ENCODE measurements around the gene TGIF2.
A peak's percentile ranks its signal among the peaks of the same experiment; 100 is the strongest.
"Not testable (repeated sequence)": the region's sequence is repeated elsewhere in the genome, so short reads cannot be mapped to it uniquely, and the experiment has no call there.

Gene TGIF2

GRCh38 chr20:36547186-36548005, 26.0 kb upstream of the TGIF2 start:
- DNase-seq = no peak

- DNase-seq = peak in 1 of 2 donors; percentile 6
Observed at GRCh38 chr20:36548006-36548315, 25.4 kb upstream of the TGIF2 start.

DNA sequence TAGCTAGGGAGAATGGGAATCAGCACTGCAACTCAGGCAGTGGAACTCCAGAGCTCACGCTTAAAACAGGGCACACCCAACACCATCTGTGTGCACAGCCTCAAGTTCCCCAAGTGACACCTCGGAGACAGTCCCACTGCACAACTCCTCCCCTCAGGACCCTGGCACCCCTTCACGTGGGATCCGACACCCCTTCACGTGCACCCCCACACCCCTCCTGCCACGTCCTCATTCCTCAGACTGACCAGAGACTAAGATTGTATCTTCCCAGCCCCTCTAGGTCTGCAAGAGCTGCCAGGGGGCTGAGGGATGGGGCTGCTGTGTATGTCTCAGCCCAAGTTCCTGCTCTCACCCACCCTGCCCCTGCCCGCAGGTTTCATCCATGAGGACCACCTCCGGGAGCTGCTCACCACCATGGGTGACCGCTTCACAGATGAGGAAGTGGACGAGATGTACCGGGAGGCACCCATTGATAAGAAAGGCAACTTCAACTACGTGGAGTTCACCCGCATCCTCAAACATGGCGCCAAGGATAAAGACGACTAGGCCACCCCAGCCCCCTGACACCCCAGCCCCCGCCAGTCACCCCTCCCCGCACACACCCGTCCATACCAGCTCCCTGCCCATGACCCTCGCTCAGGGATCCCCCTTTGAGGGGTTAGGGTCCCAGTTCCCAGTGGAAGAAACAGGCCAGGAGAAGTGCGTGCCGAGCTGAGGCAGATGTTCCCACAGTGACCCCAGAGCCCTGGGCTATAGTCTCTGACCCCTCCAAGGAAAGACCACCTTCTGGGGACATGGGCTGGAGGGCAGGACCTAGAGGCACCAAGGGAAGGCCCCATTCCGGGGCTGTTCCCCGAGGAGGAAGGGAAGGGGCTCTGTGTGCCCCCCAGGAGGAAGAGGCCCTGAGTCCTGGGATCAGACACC, 24.4 kb upstream of the TGIF2 start:
- DNase-seq = no peak

GRCh38 chr20:36549628-36549941, 23.8 kb upstream of the TGIF2 start:
- no peak for DNase-seq

- no peak for DNase-seq
Observed at GRCh38 chr20:36549942-36550789, 23.2 kb upstream of the TGIF2 start.

DNA sequence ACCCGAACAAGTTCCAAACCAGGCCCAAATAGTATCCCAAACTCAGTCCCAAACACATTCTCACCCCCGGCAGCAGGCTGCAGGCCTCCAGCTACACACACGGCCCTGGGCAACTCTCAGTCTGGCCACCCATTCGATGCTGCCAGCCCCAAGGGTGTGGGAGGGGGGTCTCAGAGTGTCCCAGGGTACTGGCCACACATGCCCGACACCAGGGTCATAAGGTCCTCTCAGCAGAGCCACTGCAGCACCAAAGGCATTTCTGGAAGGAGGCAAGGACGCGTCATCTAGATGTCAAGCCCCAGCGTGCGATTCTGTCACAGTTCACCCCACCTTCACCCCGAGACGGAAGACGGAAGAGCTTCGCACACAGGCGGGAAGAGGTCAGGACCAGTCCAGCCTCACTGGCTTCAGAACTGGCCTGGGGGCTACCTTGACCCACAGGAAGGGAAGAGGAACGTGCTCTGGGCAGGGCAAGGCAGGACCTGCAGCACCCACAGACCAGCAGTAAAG, 22.6 kb upstream of the TGIF2 start:
- DNase-seq = no peak

DNA sequence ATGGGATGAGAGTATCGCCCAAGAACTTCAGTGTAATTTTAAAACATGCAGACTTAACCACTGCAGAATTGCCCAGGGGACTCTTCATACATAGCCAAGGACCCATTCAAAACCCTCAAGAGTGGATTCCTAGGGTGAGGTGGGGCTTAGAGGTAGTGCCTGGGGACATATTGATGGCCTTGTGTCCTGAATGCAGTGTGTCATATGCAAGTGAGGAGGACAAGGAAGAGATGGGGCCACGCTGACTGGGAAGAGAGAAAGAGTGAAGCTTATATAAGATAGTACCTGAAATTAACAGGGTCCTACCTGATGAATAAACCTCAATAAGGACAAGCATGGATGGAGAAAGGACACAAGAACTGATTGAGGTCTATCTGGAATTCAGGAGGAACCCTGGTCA, 18.1 kb upstream of the TGIF2 start:
- no peak for DNase-seq

DNA sequence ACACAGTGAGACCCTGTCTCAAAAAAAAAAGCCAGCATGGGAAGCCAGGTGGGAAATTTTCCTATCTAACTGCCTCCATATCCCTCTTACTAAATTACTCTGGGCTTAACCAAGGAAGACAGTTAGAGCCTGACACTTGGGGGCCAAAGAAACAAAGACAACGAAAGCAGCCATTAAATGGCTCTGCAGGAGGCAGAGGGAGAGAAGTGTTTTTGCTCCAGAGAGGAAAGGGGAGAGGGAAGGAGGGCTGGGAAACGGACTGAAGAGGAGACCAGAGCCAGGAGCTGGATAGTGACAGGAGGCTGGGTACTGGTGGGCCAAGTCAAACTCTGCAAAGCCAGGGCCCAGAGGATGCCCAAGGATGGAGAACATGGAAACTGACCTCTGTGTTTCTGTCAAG, 10.7 kb upstream of the TGIF2 start:
- DNase-seq = no peak

GRCh38 chr20:36563374-36563773, 10.0 kb upstream of the TGIF2 start:
- no peak for DNase-seq

- DNase-seq = not testable (repeated sequence)
Observed at GRCh38 chr20:36564078-36564725, 9.2 kb upstream of the TGIF2 start.

GRCh38 chr20:36564726-36565121, 8.7 kb upstream of the TGIF2 start:
- DNase-seq = not testable (repeated sequence)

DNA sequence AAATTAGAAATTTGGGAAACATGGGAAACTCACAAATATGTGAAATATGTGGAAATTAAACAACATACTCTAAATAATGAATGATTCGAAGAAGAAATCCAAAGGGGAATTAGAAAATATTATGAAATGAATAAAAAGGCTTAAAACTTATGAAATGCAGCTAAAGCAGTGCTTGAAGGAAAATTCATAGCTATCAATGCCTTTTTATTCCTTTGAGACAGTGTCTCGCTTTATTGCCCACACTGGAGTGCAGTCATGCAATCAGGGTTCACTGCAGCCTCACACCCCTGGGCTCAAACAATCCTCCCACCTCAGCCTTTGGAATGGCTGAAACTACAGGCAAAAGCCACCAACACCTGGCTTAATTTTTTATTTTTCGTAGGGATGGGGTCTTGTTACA, 7.9 kb upstream of the TGIF2 start:
- DNase-seq = no peak

DNA sequence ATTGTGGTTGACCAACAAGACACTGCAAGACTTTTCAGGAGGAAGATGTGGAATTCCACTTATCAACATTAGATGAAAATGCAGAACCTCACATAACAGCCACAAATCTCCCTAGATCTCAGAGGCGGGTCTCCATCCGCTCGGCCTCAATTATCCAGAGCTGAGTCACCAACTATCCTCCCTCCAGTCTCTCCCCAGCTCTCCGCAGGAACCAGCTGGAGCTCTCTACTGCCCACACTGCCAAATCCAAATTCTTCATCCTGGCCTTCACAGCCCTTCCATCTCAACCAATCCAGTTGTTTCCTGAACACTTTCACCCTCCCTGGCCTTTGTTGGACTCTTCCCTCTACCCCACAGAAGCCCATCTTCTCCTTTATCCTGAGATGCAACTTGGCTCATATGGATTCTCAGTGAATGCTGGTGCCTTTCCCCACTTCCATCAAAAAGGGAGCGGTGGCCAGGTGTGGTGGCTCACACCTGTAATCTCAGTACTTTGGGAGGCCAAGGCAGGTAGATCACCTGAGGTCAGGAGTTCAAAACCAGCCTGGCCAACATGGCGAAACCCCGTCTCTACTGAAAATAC, 3.5 kb upstream of the TGIF2 start:
- no peak for DNase-seq

DNA sequence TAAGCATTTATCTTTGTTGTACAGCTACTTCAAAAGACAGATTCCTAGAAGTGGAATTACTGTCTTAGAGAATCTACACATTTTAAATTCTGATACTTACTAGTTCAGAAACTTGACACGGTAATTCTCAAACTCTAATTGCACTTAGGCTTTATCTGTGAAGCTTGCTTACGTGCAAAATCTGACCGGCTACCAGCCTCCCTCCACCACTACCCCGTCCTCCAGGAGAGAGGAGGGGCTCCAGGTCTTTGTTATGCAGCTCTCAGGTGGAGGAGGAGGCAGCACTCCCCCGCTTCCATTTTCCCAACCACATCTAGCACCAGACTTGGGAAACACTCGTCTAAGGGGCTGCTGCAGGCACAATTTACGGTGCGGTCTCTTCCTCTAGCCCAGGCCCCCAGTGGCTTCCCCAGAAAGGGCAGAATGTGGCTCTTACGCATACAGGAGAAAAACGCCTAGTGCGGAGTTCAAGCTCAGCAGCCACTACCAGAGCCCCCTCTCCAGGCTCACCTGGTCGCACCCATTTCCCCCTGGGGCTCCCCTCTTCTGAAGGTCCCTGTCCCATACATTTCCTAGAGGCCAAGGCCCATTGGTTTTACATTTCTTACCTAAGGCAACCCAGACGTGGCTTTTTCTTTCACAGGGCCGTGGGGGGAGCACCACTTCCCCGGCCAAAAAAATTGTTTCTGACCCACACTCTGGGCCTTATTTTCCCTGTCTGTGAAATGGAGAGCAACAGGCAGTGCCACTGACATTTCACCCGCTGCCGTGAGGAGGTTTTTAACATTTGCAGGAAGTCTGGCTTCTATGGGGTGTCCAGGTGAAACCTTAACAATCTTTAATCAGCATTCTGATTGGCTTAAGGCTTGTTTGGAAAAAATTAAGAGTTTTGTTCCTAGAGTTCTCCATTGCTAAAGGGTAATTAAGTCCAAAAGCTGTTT, 1.6 kb upstream of the TGIF2 start:
- DNase-seq = no peak

DNA sequence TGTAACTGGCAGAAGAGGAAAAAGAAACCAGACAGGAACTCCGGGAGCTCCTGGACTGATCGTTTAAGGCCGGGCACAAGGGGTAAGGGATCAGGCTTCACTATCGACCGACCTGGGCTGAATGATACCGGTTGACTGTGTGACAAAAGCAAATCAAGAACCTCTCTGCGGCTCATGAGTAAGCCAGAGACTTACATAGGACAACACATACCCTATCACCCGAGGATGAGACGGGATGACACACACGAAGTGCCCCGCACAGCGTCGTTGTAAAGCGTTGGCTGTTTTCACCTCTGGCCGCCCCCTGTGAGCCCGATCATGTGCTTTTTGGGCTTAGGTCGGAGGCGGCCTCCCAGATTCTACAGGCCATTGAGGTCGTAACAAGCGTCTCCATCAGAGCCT, 695 bp upstream of the TGIF2 start:
- peak; percentile 67 to 78 for DNase-seq

DNA sequence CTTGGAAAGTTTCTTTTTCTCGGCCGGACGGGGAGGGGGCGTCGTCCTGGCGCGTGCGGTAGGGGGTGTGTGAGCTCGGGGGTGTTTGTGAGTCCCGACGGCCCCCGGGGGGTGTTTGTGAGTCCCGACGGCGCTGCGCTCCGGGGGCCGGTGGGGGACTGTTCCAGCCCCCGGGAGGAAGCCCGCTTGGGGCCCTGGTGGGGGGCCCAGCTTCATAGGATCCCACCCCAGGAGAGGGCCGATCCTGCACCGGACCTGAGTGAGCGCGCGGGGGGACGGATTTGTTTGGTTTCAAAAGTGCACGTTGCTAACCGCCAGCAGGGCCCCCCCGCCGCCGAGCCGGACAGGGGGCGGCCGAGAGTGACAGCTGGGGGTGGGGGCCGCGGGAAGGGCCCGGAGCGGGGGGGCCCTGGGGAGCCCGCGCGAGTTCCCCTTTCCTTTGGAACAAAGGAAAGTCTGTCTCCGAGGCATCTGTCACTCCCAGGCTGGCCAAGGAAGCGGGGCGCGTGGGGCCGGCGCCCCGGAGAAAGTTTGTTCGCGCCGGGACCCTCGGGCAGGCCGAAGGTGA, 485 bp downstream of the TGIF2 start:
- DNase-seq = peak; percentile 33 to 53

- peak; percentile 59 to 61 for DNase-seq
Observed at GRCh38 chr20:36574366-36575135, 1.2 kb downstream of the TGIF2 start.

GRCh38 chr20:36576081-36576445, 2.7 kb downstream of the TGIF2 start:
- no peak for DNase-seq

DNA sequence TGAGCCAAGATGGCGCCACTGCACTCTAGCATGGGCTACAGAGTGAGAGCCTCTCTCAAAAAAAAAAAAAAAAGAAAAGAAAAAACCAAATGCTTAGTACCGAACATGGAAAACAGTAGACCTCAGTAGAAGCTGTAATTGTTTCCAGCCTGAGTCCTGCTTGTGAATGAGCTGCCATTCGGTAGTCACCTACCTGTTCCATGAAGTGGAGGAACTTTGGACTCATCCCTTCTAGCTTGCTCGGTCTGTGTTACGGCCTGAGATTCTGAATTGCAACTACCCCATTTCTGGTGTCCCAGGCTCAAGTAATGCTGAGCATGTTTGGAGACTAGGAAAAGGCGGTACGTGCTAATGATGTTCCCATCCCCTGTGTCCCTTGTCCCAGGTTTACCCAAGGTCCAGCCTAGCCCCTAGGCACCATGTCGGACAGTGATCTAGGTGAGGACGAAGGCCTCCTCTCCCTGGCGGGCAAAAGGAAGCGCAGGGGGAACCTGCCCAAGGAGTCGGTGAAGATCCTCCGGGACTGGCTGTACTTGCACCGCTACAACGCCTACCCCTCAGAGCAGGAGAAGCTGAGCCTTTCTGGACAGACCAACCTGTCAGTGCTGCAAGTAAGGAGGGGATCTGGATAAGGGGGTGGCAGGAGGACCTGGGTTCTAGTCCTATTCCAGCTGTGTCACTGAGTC, 5.1 kb downstream of the TGIF2 start:
- DNase-seq = no peak

All from stimulated activated CD4-positive, alpha-beta T cell treated with anti-CD3 and anti-CD28 coated beads, Interleukin-2, amount 100 ng/mL, for 24 hours (primary cell).